H9 (cell line): Measurements from ENCODE around the gene LNP1. TPM values are rescaled to one million over a fixed set of nuclear protein-coding genes. Genes with fewer than 3 reads are reported as not detected.
"Not testable (repeated sequence)": the region's sequence is repeated elsewhere in the genome, so short reads cannot be mapped to it uniquely, and the experiment has no call there.

Source experiments
- DNase-seq: peaks from one replicate; pipeline ENCODE4 v3.0.0-alpha.2; 2017
- H2AFZ ChIP-seq: one replicate; pipeline ENCODE4 v1.6.1; 2013; ENCODE audit warnings: mild to moderate bottlenecking, low read length, control low read depth, moderate library complexity
- H2AK5ac ChIP-seq: 2 replicates; pipeline ENCODE4 v1.6.1; 2013; ENCODE audit warnings: low read length, control low read depth, mixed read lengths; ENCODE audit not compliant: insufficient read length
- H2BK120ac ChIP-seq: one replicate; pipeline ENCODE4 v1.6.1; 2013; ENCODE audit warnings: low read depth, mild to moderate bottlenecking, low read length, control low read depth, inconsistent platforms; ENCODE audit not compliant: poor library complexity, severe bottlenecking
- H2BK12ac ChIP-seq: 2 replicates; pipeline ENCODE4 v1.6.1; 2013; ENCODE audit warnings: low read length, control low read depth, mixed read lengths, low read depth; ENCODE audit not compliant: insufficient read length
- H2BK15ac ChIP-seq: 2 replicates; pipeline ENCODE4 v1.6.1; 2013; ENCODE audit warnings: low read depth, low read length, control low read depth
- H2BK20ac ChIP-seq: one replicate; pipeline ENCODE4 v1.6.1; 2013; ENCODE audit warnings: low read depth, mild to moderate bottlenecking, low read length, control low read depth, inconsistent platforms; ENCODE audit not compliant: poor library complexity, severe bottlenecking
- H2BK5ac ChIP-seq: 2 replicates; pipeline ENCODE4 v1.6.1; 2013; ENCODE audit warnings: low read length, control low read depth, mixed read lengths; ENCODE audit not compliant: insufficient read length
- H3K14ac ChIP-seq: 2 replicates; pipeline ENCODE4 v1.6.1; 2013; ENCODE audit warnings: low read length, control low read depth; ENCODE audit not compliant: insufficient read depth
- H3K18ac ChIP-seq: 2 replicates; pipeline ENCODE4 v1.6.1; 2013; ENCODE audit warnings: low read depth, mild to moderate bottlenecking, mixed read lengths, low read length, control low read depth; ENCODE audit not compliant: insufficient read length
- H3K23ac ChIP-seq: 2 replicates; pipeline ENCODE4 v1.6.1; 2013; ENCODE audit warnings: low read length, control low read depth, mixed read lengths, low read depth; ENCODE audit not compliant: insufficient read length
- H3K23me2 ChIP-seq: 2 replicates; pipeline ENCODE4 v1.6.1; 2013; ENCODE audit warnings: low read depth, mild to moderate bottlenecking, mixed read lengths, low read length, control low read depth; ENCODE audit not compliant: insufficient read length, poor library complexity, severe bottlenecking
- H3K27ac ChIP-seq: 2 replicates; pipeline ENCODE4 v1.5.1; 2013; ENCODE audit warnings: low read length, control low read depth, mixed read lengths, low read depth; ENCODE audit not compliant: insufficient read length
- H3K27me3 ChIP-seq: 2 replicates; pipeline ENCODE4 v1.6.1; 2013; ENCODE audit warnings: low read length, control low read depth, inconsistent platforms; ENCODE audit not compliant: insufficient read depth
- H3K4ac ChIP-seq: 2 replicates; pipeline ENCODE4 v1.6.1; 2013; ENCODE audit warnings: low read depth, mild to moderate bottlenecking, control low read depth, inconsistent platforms, low read length, moderate library complexity
- H3K4me1 ChIP-seq: 2 replicates; pipeline ENCODE4 v1.6.1; 2013; ENCODE audit warnings: low read length, control low read depth, inconsistent platforms; ENCODE audit not compliant: insufficient read depth
- H3K4me2 ChIP-seq: 2 replicates; pipeline ENCODE4 v1.6.1; 2013; ENCODE audit warnings: low read length, control low read depth, mixed read lengths; ENCODE audit not compliant: insufficient read length, insufficient read depth
- H3K56ac ChIP-seq: 2 replicates; pipeline ENCODE4 v1.6.1; 2013; ENCODE audit warnings: low read depth, mild to moderate bottlenecking, mixed read lengths, low read length, control low read depth; ENCODE audit not compliant: insufficient read length
- H3K79me1 ChIP-seq: 2 replicates; pipeline ENCODE4 v1.6.1; 2013; ENCODE audit warnings: low read depth, mild to moderate bottlenecking, moderate library complexity, low read length, control low read depth, inconsistent platforms; ENCODE audit not compliant: insufficient read depth, poor library complexity, severe bottlenecking
- H3K79me2 ChIP-seq: 2 replicates; pipeline ENCODE4 v1.6.1; 2013; ENCODE audit warnings: low read length, control low read depth, inconsistent platforms; ENCODE audit not compliant: insufficient read depth
- H3K9ac ChIP-seq: 2 replicates; pipeline ENCODE4 v1.6.1; 2013; ENCODE audit warnings: low read length, control low read depth, mixed read lengths; ENCODE audit not compliant: insufficient read length; ENCODE audit errors: extremely low read depth
- H3K9me3 ChIP-seq: one replicate; pipeline ENCODE4 v1.6.1; 2013; ENCODE audit warnings: low read depth, low read length, inconsistent platforms; ENCODE audit not compliant: control insufficient read depth
- H3T11ph ChIP-seq: one replicate; pipeline ENCODE4 v1.6.1; 2013; ENCODE audit warnings: mild to moderate bottlenecking, low read length, control low read depth, inconsistent platforms
- H4K20me1 ChIP-seq: one replicate; pipeline ENCODE4 v1.6.1; 2013; ENCODE audit not compliant: control insufficient read depth, insufficient read length, insufficient read depth
- H4K5ac ChIP-seq: 2 replicates; pipeline ENCODE4 v1.6.1; 2013; ENCODE audit warnings: low read depth, mild to moderate bottlenecking, mixed read lengths, low read length, control low read depth; ENCODE audit not compliant: insufficient read length
- H4K8ac ChIP-seq: replicated peaks from 2 replicates; pipeline ENCODE4 v1.6.1; 2013; ENCODE audit warnings: low read length, control low read depth, mixed read lengths, low read depth; ENCODE audit not compliant: insufficient read length
- H4K91ac ChIP-seq: 2 replicates; pipeline ENCODE4 v1.6.1; 2013; ENCODE audit warnings: low read depth, mild to moderate bottlenecking, moderate library complexity, mixed read lengths, low read length, control low read depth; ENCODE audit not compliant: insufficient read length
- H3K27ac Mint-ChIP-seq, 3 experiments: 2 replicates in 2 of 3; 3 replicates in 1 of 3; pipeline ENCODE4 v1.8.0; 2020 to 2021; ENCODE audit warnings: mixed read lengths in 3 of 3, mild to moderate bottlenecking in 1 of 3, moderate library complexity in 1 of 3
- H3K27me3 Mint-ChIP-seq: 2 replicates; pipeline ENCODE4 v1.8.0; 2021; ENCODE audit warnings: low read depth, mild to moderate bottlenecking, moderate library complexity, mixed read lengths
- H3K36me3 Mint-ChIP-seq, 3 experiments: 2 replicates in 2 of 3; 3 replicates in 1 of 3; pipeline ENCODE4 v1.8.0; 2020 to 2021; ENCODE audit warnings: low read depth in 3 of 3, mixed read lengths in 3 of 3; ENCODE audit not compliant: insufficient read depth in 1 of 3
- H3K4me1 Mint-ChIP-seq, 2 experiments: 2 replicates each; pipeline ENCODE4 v1.8.0; 2020; ENCODE audit warnings: mixed read lengths in 2 of 2
- H3K4me3 Mint-ChIP-seq, 2 experiments: 2 replicates in 1 of 2; 3 replicates in 1 of 2; pipeline ENCODE4 v1.8.0; 2020 to 2021; ENCODE audit warnings: mild to moderate bottlenecking in 2 of 2, mixed read lengths in 2 of 2, moderate library complexity in 1 of 2
- H3K9me3 Mint-ChIP-seq, 2 experiments: 2 replicates in 1 of 2; 3 replicates in 1 of 2; pipeline ENCODE4 v1.8.0; 2020; ENCODE audit warnings: mild to moderate bottlenecking in 2 of 2, mixed read lengths in 2 of 2, moderate library complexity in 1 of 2
- CTCF ChIP-seq: fragments of 200-600 bp; sonication (generic); conservative IDR thresholded peaks from 3 replicates; pipeline ENCODE4 v1.8.0; 2021; ENCODE audit warnings: antibody characterized with exemption, mild to moderate bottlenecking
- WGBS: extraction: QIAGEN DNeasy Blood & Tissue Kit; methylation state at CpG from one replicate; pipeline ENCODE4 v1.1.7; 2013; ENCODE audit warnings: missing lambda C conversion rate, low lambda C conversion rate, mixed read lengths; ENCODE audit not compliant: insufficient read length; ENCODE audit errors: extremely low coverage; 5-methylcytosine and 5-hydroxymethylcytosine counted together
- total RNA-seq: library from RNA; stranded (reverse); gene quantifications from 2 replicates; pipeline ENCODE4 v1.2.1, GENCODE V29; 2021

LNP1 gene
- total RNA-seq, 1 experiment from 2014 or later, result 4.1 TPM

GRCh38 chr3:100443690-100444089, 42.4 kb downstream of the LNP1 start:
- Histone ChIP-seq H3K79me1 (no peaks in the 10 kb centered on the region), H3K9me3 (no peaks in the 10 kb centered on the region), H3K14ac (no peak overlapping the region), H3K4me2 (no peak overlapping the region), H2AFZ (no peak overlapping the region), H3K9ac (no peak overlapping the region), H3K27me3 (no peaks in the 10 kb centered on the region), H2AK5ac (no peak overlapping the region), H2BK20ac (no peak overlapping the region), H3K23me2 (no peaks in the 10 kb centered on the region), H2BK5ac (no peak overlapping the region), H3T11ph (no peak overlapping the region), H3K79me2 (no peaks in the 10 kb centered on the region), H2BK15ac (no peak overlapping the region), H4K5ac (no peak overlapping the region), H4K20me1 (no peaks in the 10 kb centered on the region), H2BK12ac (no peak overlapping the region), H4K91ac (no peak overlapping the region), H3K23ac (no peak overlapping the region), H3K27ac (no peak overlapping the region), H2BK120ac (no peak overlapping the region), H3K4ac (no peak overlapping the region), H3K56ac (no peak overlapping the region), H3K18ac (no peak overlapping the region), H3K4me1 (no peaks in the 10 kb centered on the region), H4K8ac (no peak overlapping the region)
- peaks cover 49 to 63% of the 10 kb centered on the region in 2 experiments for H3K9me3 Mint-ChIP-seq
- peaks cover 0 to 3% of the 10 kb centered on the region in 2 experiments; a peak in 1 of 4 replicates for H3K4me1 Mint-ChIP-seq
- H3K4me3 Mint-ChIP-seq, result no peak overlapping the region
- DNase-seq, result no peak
- H3K27ac Mint-ChIP-seq, result no peak overlapping the region
- no peak for TF ChIP-seq CTCF
- H3K27me3 Mint-ChIP-seq, result no peaks in the 10 kb centered on the region; the same call in 1 of the 2 replicates
- H3K36me3 Mint-ChIP-seq, result peaks cover 39 to 65% (median 50%) of the 10 kb centered on the region in 3 experiments

GRCh38 chr3:100447067-100447466, 45.7 kb downstream of the LNP1 start:
- not testable (repeated sequence) for H3K9me3 ChIP-seq, H3K4me2 ChIP-seq, H2BK12ac ChIP-seq, H3K9ac ChIP-seq, H2BK20ac ChIP-seq, H3K79me1 ChIP-seq, H3K4ac ChIP-seq, H2BK120ac ChIP-seq, H4K91ac ChIP-seq, H3K18ac ChIP-seq, DNase-seq, H2BK15ac ChIP-seq, H3K27me3 ChIP-seq, H3K27ac ChIP-seq, H3K79me2 ChIP-seq, H3K23me2 ChIP-seq, H3T11ph ChIP-seq, H3K4me1 ChIP-seq, H3K27ac Mint-ChIP-seq, H2AK5ac ChIP-seq, H4K20me1 ChIP-seq, H3K23ac ChIP-seq, H2AFZ ChIP-seq, H2BK5ac ChIP-seq, H3K27me3 Mint-ChIP-seq, H4K8ac ChIP-seq, H3K4me3 Mint-ChIP-seq, H4K5ac ChIP-seq, H3K14ac ChIP-seq, H3K56ac ChIP-seq
- no CpG with 5 or more reads among the region's 3 CpGs for WGBS
- Mint-ChIP-seq H3K36me3 (peaks cover 40 to 55% (median 48%) of the 10 kb centered on the region in 3 experiments), H3K4me1 (peaks cover 15 to 22% of the 10 kb centered on the region in 2 experiments), H3K9me3 (peaks cover 47 to 57% of the 10 kb centered on the region in 2 experiments)
